Rectal smooth muscle tissue (tissue), 1 donor: ENCODE results near the gene DES.

Source experiments
- H3K27ac ChIP-seq: one replicate; pipeline ENCODE4 v1.7.0; 2013; ENCODE audit warnings: low read depth, low read length, inconsistent platforms
- H3K27me3 ChIP-seq: one replicate; pipeline ENCODE4 v1.7.0; 2013; ENCODE audit warnings: low read length; ENCODE audit not compliant: control insufficient read depth, insufficient read depth
- H3K36me3 ChIP-seq: one replicate; pipeline ENCODE4 v1.7.0; 2013; ENCODE audit warnings: low read length; ENCODE audit not compliant: control insufficient read depth, insufficient read depth
- H3K4me1 ChIP-seq: one replicate; pipeline ENCODE4 v1.7.0; 2013; ENCODE audit warnings: low read length; ENCODE audit not compliant: control insufficient read depth, insufficient read depth
- H3K4me3 ChIP-seq: one replicate; pipeline ENCODE4 v1.7.0; 2013; ENCODE audit warnings: low read length
- H3K9ac ChIP-seq: one replicate; pipeline ENCODE4 v1.7.0; 2013; ENCODE audit warnings: low read length

Gene DES

DNA sequence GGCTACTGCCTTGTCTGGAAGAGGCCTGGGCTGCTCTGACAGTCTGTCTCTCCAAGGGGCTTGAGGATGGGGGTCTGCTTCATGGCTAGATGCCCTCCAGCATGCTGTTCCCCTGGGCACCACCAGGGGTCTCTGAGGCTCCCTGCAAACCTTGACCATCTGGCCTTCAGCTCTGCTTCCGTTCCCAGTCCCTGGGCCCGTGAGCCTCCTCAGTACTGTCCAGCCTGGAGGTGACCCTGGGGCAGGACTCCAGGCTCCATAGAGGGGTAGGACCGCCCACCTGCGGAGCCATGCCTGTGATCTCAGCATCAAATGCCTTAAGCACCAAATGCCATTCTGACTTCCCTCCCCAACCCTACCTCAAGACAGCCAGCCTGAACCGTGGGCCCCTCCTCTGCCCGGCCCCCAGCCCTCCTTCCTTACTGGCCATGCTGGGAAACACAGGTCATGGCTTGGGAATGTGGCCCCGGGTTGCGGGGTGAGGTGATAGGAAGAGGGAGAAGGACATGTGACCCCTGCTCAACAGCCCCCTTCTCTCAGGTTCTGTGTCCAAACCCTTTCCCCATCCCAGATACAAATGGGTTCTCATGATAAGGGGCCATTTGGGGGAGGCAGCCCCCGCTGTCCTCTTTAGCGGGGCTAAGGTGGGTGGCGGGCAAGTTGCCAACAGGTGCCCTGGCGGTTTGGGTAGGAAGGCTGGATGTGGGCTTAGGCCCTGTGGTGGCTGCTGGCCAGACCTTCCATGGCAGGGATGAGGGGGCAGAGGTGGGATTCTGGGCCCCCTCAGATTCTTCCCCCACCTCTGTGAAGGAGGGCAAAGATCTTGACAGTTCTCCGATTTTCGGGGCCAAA is 41.5 kb downstream of the DES start:
- peaks cover 45% of the 10 kb centered on the region for H3K4me1 ChIP-seq
- peak overlapping the region; percentile 41 for H3K9ac ChIP-seq
- no peak overlapping the region for H3K4me3 ChIP-seq
- no peaks in the 10 kb centered on the region for H3K27me3 ChIP-seq
- H3K36me3 ChIP-seq: no peaks in the 10 kb centered on the region
- peak overlapping the region; percentile 99 for H3K27ac ChIP-seq

DNA sequence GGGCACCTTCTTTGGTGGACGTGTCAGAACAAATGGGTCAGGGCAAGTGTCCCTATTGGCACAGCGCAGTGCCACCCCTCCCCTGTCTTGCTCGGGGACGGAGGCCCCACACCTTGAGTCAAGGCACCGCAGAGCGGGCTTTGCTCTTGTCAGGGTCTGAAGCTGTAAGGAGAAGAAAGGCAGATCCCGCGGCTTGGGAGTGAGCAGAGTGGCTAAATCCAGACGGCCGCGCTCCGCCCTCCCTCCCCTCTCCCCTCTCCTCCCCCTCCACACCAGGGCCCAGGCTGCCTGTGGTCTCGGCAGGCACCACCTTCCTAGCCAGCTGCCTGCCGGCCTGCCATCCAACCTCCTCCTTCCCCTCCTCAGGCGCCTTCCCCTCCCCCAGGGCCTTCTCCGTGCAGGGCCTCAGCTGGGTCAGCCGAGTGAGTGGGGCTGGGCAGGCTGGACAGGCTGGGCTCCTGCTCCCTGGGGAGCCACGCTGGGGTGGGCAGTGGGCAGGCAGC is 42.3 kb downstream of the DES start:
- Histone ChIP-seq H3K4me3 (peak overlapping the region; percentile 5), H3K36me3 (no peaks in the 10 kb centered on the region)

DNA sequence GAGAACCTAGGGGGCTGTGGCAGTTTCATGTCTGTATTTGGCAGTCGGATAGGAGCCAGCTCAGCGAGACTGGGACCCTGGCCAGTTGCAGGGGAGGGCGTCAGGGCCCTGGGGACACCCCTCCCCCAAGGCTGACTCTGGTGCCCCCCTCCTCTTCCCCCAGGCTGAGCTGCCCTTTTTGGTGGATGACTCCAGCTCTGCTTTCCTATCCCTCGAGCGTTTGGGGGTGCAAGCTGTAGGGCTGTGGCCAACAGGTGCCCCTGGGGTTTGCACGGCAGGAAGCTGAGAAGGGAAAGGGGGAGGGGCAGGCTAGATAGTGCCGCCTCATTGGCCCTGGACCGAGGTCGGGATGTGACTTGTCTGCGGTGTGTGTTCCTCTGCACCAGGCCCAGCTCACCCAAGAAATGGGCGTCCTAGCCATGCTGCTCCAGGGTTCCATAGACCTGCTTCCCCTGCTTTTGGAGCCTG is 42.9 kb downstream of the DES start:
- no peaks in the 10 kb centered on the region for H3K36me3 ChIP-seq
- no peaks in the 10 kb centered on the region for H3K27me3 ChIP-seq
- H3K4me1 ChIP-seq: peaks cover 51% of the 10 kb centered on the region
- H3K9ac ChIP-seq: no peak overlapping the region
- H3K4me3 ChIP-seq: peak overlapping the region; percentile 37
- H3K27ac ChIP-seq: peak overlapping the region; percentile 99

More for the DNA sequence above, 42.3 kb downstream of the DES start:
- H3K9ac ChIP-seq: peak overlapping the region; percentile 41
- H3K4me1 ChIP-seq: peaks cover 46% of the 10 kb centered on the region
- H3K27ac ChIP-seq: peak overlapping the region; percentile 99
- no peaks in the 10 kb centered on the region for H3K27me3 ChIP-seq

DNA sequence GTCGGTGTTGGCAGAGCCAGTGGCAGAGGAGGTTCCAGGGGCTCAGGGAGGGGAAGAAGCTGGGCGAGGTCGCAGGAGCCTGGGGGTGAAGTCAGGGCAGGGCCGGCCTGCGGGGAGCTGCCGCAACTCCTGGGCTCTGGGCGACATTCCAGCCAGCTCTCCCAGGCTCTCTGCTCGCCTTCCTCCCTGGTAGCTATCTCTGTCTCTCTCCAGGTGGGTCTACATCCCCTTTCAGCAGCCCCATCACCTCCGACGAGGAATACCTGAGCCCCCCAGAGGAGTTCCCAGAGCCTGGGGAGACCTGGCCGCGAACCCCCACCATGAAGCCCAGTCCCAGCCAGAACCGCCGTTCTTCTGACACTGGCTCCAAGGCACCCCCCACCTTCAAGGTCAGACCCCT is 43.5 kb downstream of the DES start:
- Histone ChIP-seq H3K27me3 (no peaks in the 10 kb centered on the region), H3K27ac (peak overlapping the region; percentile 99)

DNA sequence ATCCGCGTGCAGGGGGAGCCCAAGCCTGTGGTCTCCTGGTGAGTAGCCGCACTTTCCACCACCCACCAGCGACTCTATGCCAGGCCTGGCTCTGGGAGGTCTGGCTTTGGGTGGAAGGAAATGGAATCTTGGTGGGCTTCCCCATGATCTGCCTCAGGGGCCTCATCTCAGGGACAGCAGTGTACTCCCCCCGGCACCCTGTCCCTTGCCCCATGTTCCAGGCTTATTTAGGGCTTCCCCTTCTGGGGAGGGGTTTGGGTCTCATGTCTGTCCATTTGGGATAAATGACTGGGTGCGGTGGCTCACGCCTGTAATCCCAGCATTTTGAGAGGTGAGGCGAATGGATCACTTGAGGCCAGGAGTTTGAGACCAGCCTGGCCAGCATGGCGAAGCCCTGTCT is 44.2 kb downstream of the DES start:
- Histone ChIP-seq H3K4me1 (peaks cover 60% of the 10 kb centered on the region), H3K27me3 (no peaks in the 10 kb centered on the region), H3K9ac (no peak overlapping the region), H3K4me3 (peak overlapping the region; percentile 37), H3K36me3 (no peaks in the 10 kb centered on the region), H3K27ac (peak overlapping the region; percentile 99)

More for the DNA sequence above, 43.5 kb downstream of the DES start:
- no peaks in the 10 kb centered on the region for H3K36me3 ChIP-seq
- peaks cover 57% of the 10 kb centered on the region for H3K4me1 ChIP-seq
- H3K4me3 ChIP-seq: peak overlapping the region; percentile 37
- H3K9ac ChIP-seq: no peak overlapping the region

DNA sequence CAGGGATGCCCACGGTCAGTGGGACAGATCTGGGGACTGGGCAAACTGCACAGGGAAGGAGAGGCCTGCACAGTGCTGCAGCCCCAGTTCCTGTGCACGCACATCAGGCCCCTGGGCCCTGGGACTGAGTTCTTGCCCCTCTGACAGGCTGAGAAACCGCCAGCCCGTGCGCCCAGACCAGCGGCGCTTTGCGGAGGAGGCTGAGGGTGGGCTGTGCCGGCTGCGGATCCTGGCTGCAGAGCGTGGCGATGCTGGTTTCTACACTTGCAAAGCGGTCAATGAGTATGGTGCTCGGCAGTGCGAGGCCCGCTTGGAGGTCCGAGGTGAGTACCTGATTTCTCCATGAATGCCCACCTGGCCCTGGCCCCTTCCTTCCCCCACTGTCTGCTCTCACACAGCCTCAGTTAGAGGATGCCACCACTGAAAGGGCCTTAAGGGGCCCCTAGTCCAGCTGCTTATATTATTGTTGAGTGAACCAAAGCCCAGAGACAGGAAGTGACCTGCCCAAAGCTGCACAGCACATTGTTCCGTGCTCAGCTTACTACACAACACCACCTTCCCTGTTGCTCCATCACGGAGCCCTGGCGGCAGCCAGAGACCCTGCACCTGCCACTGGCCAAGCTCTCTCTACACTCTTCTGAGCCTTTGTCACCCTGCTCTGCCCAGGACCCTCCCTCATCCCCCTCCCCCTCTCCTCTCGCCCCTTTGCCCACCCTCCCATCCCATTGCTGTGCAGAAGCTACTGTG is 46.3 kb downstream of the DES start:
- peaks cover 58% of the 10 kb centered on the region for H3K4me1 ChIP-seq
- H3K4me3 ChIP-seq: no peak overlapping the region
- no peaks in the 10 kb centered on the region for H3K27me3 ChIP-seq
- H3K9ac ChIP-seq: no peak overlapping the region
- H3K27ac ChIP-seq: peak overlapping the region; percentile 77
- peaks cover 4% of the 10 kb centered on the region for H3K36me3 ChIP-seq

DNA sequence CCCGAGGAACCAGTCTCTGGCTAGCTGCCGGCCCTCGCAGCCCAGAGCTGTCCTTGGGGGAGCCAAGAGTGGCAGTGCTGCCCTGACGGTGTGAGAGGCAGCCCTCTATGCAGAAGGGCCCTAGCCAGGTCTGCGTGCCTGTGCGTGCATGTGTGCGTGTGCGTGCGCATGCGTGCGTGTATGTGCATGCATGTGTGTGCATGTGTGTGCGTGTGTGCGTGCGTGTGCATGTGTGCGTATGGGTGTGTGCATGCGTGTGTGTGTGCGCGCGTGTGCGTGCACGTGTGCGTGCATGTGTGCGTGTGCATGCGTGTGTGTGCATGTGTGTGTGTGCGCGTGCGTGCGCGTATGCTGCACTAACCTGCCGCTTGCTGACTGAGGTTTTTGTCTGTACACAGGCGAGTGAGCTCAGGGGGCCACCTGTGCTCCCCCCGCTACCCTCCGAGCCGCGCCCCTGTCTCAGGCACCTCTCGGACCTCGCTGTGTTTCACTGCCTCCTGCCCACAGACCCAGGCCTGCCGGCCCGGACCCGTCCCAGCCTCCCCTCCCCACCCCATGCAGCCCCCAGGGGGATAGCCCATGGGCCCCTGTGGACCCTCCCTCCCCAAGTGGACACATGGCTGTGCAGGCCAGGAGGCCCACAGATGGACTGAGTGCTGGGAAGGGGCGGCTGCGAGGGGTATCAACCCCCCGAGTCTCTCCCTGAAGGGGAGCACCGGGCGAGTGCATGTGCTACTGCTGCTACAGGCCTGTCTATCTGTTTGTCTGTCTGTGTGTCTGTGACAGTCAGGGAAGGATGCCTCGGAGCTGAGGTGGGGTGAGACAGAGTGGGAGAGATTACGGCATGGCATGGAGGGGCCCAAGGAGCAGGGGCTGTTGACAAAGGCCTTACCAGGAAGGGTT is 47.7 kb downstream of the DES start:
- Histone ChIP-seq H3K27ac (peak overlapping the region; percentile 77), H3K27me3 (no peaks in the 10 kb centered on the region), H3K9ac (no peak overlapping the region), H3K36me3 (peaks cover 4% of the 10 kb centered on the region), H3K4me1 (peaks cover 51% of the 10 kb centered on the region), H3K4me3 (no peak overlapping the region)

DNA sequence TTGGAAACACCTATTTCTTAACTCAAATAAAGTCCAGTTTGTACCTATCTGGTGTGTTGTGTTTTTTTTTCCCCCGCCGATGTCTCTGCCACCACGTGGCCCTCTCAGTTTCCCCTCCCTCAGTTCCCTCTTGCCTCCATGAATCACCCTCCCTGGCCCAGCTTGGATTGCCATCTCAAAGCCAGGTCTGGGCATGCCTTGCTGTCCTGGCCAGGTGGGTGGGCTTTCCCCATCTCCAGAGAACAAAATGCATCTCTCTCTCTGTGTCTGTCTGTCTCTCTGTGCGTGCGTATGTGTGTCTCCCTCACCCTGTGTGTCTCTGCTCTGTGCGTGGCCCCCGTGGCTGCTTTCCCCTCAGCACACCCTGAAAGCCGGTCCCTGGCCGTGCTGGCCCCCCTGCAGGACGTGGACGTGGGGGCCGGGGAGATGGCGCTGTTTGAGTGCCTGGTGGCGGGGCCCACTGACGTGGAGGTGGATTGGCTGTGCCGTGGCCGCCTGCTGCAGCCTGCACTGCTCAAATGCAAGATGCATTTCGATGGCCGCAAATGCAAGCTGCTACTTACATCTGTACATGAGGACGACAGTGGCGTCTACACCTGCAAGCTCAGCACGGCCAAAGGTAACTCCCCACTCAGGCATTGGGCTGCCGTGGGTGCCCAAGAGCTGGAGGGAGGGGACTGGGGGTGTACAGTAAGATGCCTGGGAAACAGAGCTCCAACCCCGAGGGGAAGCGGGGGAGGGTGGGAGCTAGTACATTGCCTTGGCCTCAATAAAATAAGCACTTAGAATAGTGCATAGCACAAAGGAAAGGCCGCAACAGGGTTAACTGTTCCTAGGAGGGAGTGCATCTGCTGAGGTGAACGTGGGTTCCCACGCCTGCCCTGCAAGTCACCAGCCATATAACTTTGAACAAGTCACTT is 48.9 kb downstream of the DES start:
- Histone ChIP-seq H3K27ac (peak overlapping the region; percentile 77), H3K36me3 (peaks cover 4% of the 10 kb centered on the region), H3K4me3 (no peak overlapping the region), H3K27me3 (no peaks in the 10 kb centered on the region), H3K4me1 (peaks cover 41% of the 10 kb centered on the region), H3K9ac (no peak overlapping the region)

DNA sequence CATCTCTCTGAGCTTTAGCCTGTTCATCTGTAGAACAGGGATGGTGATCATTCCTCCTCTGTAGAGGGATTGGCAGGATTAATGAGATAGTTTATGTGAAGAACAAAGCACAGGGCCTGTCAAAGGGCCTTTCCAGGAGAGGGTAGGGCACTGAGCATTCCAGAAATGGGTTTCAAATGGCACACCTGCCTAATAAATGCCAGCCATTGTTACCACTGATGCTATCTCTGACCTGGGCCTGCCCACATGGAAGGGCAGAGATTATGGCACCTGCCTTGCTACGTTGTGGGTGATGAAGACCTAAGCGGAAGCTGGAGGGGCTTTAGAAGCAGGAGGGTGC is 49.5 kb downstream of the DES start:
- Histone ChIP-seq H3K27ac (peak overlapping the region; percentile 77), H3K36me3 (peaks cover 4% of the 10 kb centered on the region), H3K27me3 (no peaks in the 10 kb centered on the region), H3K9ac (no peak overlapping the region), H3K4me3 (no peak overlapping the region), H3K4me1 (peaks cover 37% of the 10 kb centered on the region)

DNA sequence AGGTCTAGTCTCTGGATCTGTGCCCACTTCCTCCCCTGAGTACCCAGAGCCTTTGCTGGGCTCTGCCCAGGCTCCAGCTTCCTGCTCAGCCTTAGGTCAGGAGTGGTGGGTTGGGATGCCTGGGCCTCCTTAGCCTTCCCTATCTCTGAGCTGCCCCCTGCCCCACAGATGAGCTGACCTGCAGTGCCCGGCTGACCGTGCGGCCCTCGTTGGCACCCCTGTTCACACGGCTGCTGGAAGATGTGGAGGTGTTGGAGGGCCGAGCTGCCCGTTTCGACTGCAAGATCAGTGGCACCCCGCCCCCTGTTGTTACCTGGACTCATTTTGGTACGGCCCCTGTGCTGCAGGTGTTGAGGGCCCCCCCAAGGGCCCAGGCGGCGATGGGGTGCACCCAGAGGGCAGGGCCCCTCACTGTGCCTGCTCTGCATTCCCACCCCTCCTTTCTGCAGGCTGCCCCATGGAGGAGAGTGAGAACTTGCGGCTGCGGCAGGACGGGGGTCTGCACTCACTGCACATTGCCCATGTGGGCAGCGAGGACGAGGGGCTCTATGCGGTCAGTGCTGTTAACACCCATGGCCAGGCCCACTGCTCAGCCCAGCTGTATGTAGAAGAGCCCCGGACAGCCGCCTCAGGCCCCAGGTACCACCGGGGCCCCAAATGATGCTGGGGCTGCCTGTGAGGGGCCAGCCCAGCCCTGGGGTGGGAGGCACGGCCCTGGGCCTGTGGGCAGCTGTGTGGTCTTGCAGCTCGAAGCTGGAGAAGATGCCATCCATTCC is 50.4 kb downstream of the DES start:
- peak overlapping the region; percentile 66 for H3K27ac ChIP-seq
- no peaks in the 10 kb centered on the region for H3K27me3 ChIP-seq
- H3K4me1 ChIP-seq: peaks cover 34% of the 10 kb centered on the region
- H3K9ac ChIP-seq: no peak overlapping the region
- H3K4me3 ChIP-seq: no peak overlapping the region
- peaks cover 4% of the 10 kb centered on the region for H3K36me3 ChIP-seq
